Kidney tubule cell (primary cell): ENCODE results near the gene NMT1.

Experiments
- DNase-seq: peaks from one replicate; pipeline ENCODE4 v3.0.0-alpha.2; 2018; ENCODE audit warnings: low spot score

Gene NMT1

DNA sequence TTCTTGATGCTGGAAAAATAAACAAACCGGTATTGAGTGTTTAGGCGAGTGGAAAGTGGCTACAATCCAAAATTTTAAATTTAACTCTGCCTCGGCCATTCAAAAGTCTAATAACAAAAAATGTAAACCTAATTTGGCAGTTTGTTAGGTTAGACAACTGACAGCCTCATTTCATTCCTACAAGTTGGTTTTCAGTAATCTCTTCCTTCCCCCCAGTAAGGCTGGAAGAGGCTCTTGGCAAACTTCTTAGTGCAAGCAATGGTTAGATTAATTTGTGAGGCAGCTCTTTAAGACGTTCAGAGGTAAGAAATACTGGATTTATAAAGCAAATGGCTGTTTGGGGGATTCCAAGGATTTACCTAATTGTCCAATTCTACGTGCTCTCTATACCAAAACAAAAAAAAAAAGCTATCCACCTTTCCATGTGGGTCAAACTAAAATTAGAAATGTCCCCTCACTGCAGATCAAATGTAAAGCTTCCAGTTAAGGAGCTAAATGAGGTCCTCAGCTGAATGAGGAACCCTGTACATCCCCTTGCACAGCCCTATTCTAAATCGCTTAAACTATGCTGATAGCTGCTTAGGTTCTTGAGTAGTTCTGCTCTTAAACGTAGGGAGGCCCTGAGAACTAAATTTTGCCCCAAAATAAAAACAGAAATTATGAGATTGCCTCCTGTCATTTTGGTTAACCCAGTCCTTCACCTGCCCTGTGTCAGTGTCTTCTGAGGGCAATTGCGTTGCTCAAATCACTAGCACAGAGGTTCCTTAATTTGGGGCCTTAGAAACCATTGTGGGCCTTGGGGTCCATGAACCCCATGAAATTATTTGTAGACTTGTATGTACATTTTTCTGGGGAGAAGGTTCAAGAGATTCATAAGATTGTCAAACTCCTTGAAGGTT, 90.0 kb downstream of the NMT1 start:
- no peak for DNase-seq

DNA sequence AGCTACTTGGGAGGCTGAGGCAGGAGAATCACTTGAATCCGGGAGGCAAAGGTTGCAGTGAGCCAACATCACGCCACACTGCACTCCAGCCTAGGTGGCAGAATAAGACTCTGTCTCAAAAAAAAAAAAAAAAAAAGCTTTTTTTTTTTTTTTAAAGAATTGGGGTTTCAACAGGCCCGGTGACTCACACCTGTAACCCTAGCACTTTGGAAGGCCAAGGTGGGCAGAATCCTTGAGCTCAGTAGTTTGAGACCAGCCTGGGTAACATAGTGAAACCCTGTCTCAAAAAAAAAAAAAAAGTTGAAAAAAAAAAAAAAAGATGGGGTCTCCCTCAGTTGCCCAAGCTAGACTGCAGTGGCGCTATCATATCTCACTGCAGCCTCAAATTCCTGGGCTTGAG, 93.9 kb downstream of the NMT1 start:
- DNase-seq, result no peak

DNA sequence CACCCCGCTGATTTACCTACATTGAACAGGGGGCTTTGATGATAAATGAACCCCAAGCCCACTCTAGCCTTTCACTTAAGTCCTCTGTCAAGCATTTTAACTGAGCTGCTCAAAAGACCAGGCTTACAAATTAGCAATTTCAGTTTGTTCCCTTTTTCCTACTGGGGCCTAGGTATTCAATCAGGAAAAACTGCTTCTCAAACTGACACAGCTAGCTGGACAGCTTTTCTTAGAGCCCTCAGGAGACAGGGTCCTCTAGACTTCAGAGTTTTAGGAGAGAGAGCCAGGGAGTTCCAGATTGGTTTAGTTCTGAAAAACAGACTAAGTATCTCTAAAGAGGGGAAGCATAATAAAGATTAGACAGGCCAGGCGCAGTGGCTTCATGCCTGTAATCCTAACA, 94.4 kb downstream of the NMT1 start:
- DNase-seq, result no peak

DNA sequence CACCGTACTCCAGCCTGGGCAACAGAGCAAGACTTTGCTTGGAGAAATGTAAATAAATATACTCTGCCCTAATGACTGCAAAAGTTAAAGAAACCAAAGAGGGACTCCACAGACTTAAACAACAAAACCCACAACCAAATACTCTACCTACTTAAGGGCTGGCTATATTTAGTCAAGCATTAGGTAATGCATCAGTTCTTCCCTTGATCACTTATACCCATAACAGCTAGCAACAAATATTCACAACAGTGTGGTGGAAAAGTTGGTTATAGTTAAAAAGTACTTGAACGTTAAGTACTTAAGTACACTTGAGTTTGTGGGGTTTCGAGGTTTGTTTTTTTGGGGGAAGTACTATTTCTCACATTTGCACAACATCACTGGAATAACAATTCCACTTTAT, 95.1 kb downstream of the NMT1 start:
- DNase-seq, result no peak
